GM23338 (cell line): Measurements from ENCODE around the gene GALNT11. TPM values are rescaled to one million over a fixed set of nuclear protein-coding genes. Genes with fewer than 3 reads are reported as not detected.

Experiments used
- ATAC-seq: fragments of 200-7000 bp; cut with Tn5 transposase; 3 replicates; pipeline ENCODE4 v1.9.1; 2020
- DNase-seq: peaks from one replicate; pipeline ENCODE4 v3.0.0-alpha.2; 2015; ENCODE audit warnings: low spot score
- H2AFZ ChIP-seq: fragments of 200-600 bp; sonication (generic); 2 replicates; pipeline ENCODE4 v1.8.0; 2016; ENCODE audit warnings: antibody characterized with exemption, mild to moderate bottlenecking, moderate library complexity
- H3F3A ChIP-seq: fragments of 200-600 bp; sonication (generic); replicated peaks from 2 replicates; pipeline ENCODE4 v1.8.0; 2017; ENCODE audit warnings: antibody characterized with exemption, mixed run types, low read depth
- H3K27ac ChIP-seq: fragments of 200-600 bp; sonication (generic); 2 replicates; pipeline ENCODE4 v1.6.1; 2016; ENCODE audit warnings: low read depth
- H3K27me3 ChIP-seq: fragments of 200-600 bp; sonication (generic); 2 replicates; pipeline ENCODE4 v1.8.0; 2016; ENCODE audit warnings: mild to moderate bottlenecking, mixed run types, moderate library complexity; ENCODE audit not compliant: insufficient read depth
- H3K36me3 ChIP-seq: fragments of 200-600 bp; sonication (generic); 2 replicates; pipeline ENCODE4 v1.8.0; 2016; ENCODE audit warnings: mild to moderate bottlenecking; ENCODE audit not compliant: insufficient read depth
- H3K4me1 ChIP-seq: fragments of 200-600 bp; sonication (generic); 2 replicates; pipeline ENCODE4 v1.8.0; 2016; ENCODE audit warnings: mild to moderate bottlenecking, moderate library complexity; ENCODE audit not compliant: insufficient read depth
- H3K4me2 ChIP-seq: fragments of 200-600 bp; sonication (generic); 2 replicates; pipeline ENCODE4 v1.7.1; 2017; ENCODE audit warnings: mixed run types
- H3K4me3 ChIP-seq: fragments of 200-600 bp; sonication (generic); 2 replicates; pipeline ENCODE4 v1.6.1; 2016; ENCODE audit warnings: mixed run types
- H3K79me2 ChIP-seq: fragments of 200-600 bp; sonication (generic); replicated peaks from 2 replicates; pipeline ENCODE4 v1.8.0; 2017; ENCODE audit warnings: mild to moderate bottlenecking; ENCODE audit not compliant: insufficient read depth
- H3K9me2 ChIP-seq: fragments of 200-600 bp; sonication (generic); 2 replicates; pipeline ENCODE4 v1.8.0; 2017; ENCODE audit not compliant: insufficient read depth
- H4K20me1 ChIP-seq: fragments of 200-600 bp; sonication (generic); replicated peaks from 2 replicates; pipeline ENCODE4 v1.8.0; 2017; ENCODE audit warnings: mild to moderate bottlenecking; ENCODE audit not compliant: insufficient read depth
- H3K27ac Mint-ChIP-seq: 2 replicates; pipeline ENCODE4 v1.8.0; 2020; ENCODE audit warnings: inconsistent platforms, mild to moderate bottlenecking, moderate library complexity, mixed read lengths
- H3K27me3 Mint-ChIP-seq: 3 replicates; pipeline ENCODE4 v1.8.0; 2022; ENCODE audit warnings: low read depth, mild to moderate bottlenecking, moderate library complexity, mixed read lengths, inconsistent platforms; ENCODE audit not compliant: insufficient read depth, poor library complexity
- H3K36me3 Mint-ChIP-seq: 3 replicates; pipeline ENCODE4 v1.8.0; 2021; ENCODE audit warnings: low read depth, mild to moderate bottlenecking, inconsistent platforms, moderate library complexity, mixed read lengths
- H3K4me1 Mint-ChIP-seq: 3 replicates; pipeline ENCODE4 v1.8.0; 2020; ENCODE audit warnings: mild to moderate bottlenecking, inconsistent platforms, mixed read lengths
- H3K4me3 Mint-ChIP-seq: 3 replicates; pipeline ENCODE4 v1.8.0; 2021; ENCODE audit warnings: moderate library complexity, mild to moderate bottlenecking, inconsistent platforms, mixed read lengths
- H3K9me3 Mint-ChIP-seq: 3 replicates; pipeline ENCODE4 v1.8.0; 2020; ENCODE audit warnings: moderate library complexity, mild to moderate bottlenecking, inconsistent platforms, mixed read lengths
- CTCF ChIP-seq, 2 experiments: fragments of 200-600 bp in 1 of 2; sonication (generic) in 1 of 2; conservative IDR thresholded peaks; 2 replicates each; pipeline versions ENCODE4 v1.5.1 to v1.6.1; 2016 to 2017; ENCODE audit warnings: antibody characterized with exemption in 2 of 2, low read depth in 2 of 2, mild to moderate bottlenecking in 2 of 2, moderate library complexity in 1 of 2
- EZH2 ChIP-seq: fragments of 200-600 bp; sonication (generic); IDR thresholded peaks from one replicate; pipeline ENCODE4 v1.8.0; 2017; ENCODE audit warnings: antibody characterized with exemption, mild to moderate bottlenecking, low read depth; ENCODE audit not compliant: unreplicated experiment
- EZH2phosphoT487 ChIP-seq: fragments of 200-600 bp; sonication (generic); IDR thresholded peaks from one replicate; pipeline ENCODE4 v1.8.1; 2018; ENCODE audit warnings: antibody characterized with exemption; ENCODE audit not compliant: unreplicated experiment
- REST ChIP-seq: IDR thresholded peaks from one replicate; pipeline ENCODE4 v1.6.1; 2018; ENCODE audit warnings: antibody characterized with exemption; ENCODE audit not compliant: unreplicated experiment
- ZNF114 ChIP-seq: fragments of 250-450 bp; sonication (Bioruptor Pico); IDR thresholded peaks from 2 replicates; pipeline ENCODE4 v1.5.0; 2020; ENCODE audit warnings: mild to moderate bottlenecking, moderate library complexity
- ZNF331 ChIP-seq: fragments of 250-450 bp; sonication (Bioruptor Pico); IDR thresholded peaks from 2 replicates; pipeline ENCODE4 v1.5.0; 2020; ENCODE audit warnings: low read depth, mild to moderate bottlenecking, moderate library complexity
- polyA plus RNA-seq: library from polyadenylated mRNA; unstranded; fragments of >200 nt; fragmentation: Nextera tagmentation; extraction: Ambion mirVana; gene quantifications from 2 replicates; pipeline ENCODE4 v1.2.1, GENCODE V29; 2016
- total RNA-seq: library from RNA; depleted of rRNA; stranded (reverse); fragments of >200 nt; shearing (Covaris generic); gene quantifications from 2 replicates; pipeline ENCODE4 v1.2.3, GENCODE V29; 2014

Gene GALNT11
- total and polyA plus RNA-seq, 2 experiments from 2014 or later, result 16.1 to 33.6 TPM

GRCh38 chr7:152050547-152050971, 25.1 kb downstream of the GALNT11 start:
- Histone ChIP-seq H3K27me3 (no peaks in the 10 kb centered on the region), H2AFZ (no peak overlapping the region), H3K36me3 (no peaks in the 10 kb centered on the region), H3K4me2 (no peak overlapping the region), H3K9me2 (no peaks in the 10 kb centered on the region), H4K20me1 (no peaks in the 10 kb centered on the region), H3F3A (no peaks in the 10 kb centered on the region), H3K4me1 (peaks cover 28% of the 10 kb centered on the region), H3K4me3 (no peak overlapping the region), H3K79me2 (peaks cover 42% of the 10 kb centered on the region), H3K27ac (no peak overlapping the region)
- no peak for DNase-seq
- Mint-ChIP-seq H3K27ac (no peak overlapping the region), H3K36me3 (peaks cover 23% of the 10 kb centered on the region), H3K4me3 (no peak overlapping the region), H3K9me3 (peaks cover 19% of the 10 kb centered on the region; the same call in 2 of the 3 replicates), H3K27me3 (peaks cover 1% of the 10 kb centered on the region), H3K4me1 (peaks cover 30% of the 10 kb centered on the region)
- TF ChIP-seq EZH2 (no peak), ZNF331 (CRISPR knock-in tag) (no peak), CTCF (conservative IDR thresholded peaks at IDR 0.05; ENCODE audit: low read depth in 2 of 2) (no peak)
- ATAC-seq, result peak; percentile 47

DNA sequence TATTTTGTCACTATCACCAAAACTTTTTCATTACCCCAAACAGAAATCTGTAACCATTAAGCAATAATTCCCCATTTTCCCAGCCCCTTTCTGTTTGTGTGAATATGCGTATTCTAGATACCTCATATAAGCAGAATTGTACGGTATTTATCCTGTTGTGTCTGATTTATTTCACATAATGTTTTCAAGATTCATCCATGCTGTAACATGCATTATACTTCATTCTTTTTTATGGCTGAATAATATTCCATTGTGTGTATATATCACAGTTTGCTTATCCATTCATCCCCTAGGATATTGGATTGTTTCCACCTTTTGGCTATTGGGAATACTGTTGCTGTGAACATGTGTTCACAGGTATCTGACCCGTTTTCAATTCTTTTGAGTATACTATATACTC, 26.5 kb downstream of the GALNT11 start:
- H4K20me1 ChIP-seq, result no peaks in the 10 kb centered on the region
- H2AFZ ChIP-seq, result no peak overlapping the region
- H3K27me3 ChIP-seq, result no peaks in the 10 kb centered on the region
- no peak overlapping the region for H3K27ac Mint-ChIP-seq
- no peak overlapping the region for H3K27ac ChIP-seq
- ATAC-seq (no peak), DNase-seq (no peak)
- no peak overlapping the region for H3K4me3 ChIP-seq
- H3K4me3 Mint-ChIP-seq, result no peak overlapping the region
- H3K27me3 Mint-ChIP-seq, result peaks cover 3% of the 10 kb centered on the region
- H3K4me1 ChIP-seq, result peaks cover 24% of the 10 kb centered on the region
- peaks cover 28% of the 10 kb centered on the region for H3K79me2 ChIP-seq
- peaks cover 8% of the 10 kb centered on the region; the same call in 2 of the 3 replicates for H3K9me3 Mint-ChIP-seq
- no peak overlapping the region for H3K4me2 ChIP-seq
- peaks cover 35% of the 10 kb centered on the region for H3K4me1 Mint-ChIP-seq
- no peaks in the 10 kb centered on the region for H3K9me2 ChIP-seq
- no peaks in the 10 kb centered on the region for H3F3A ChIP-seq
- H3K36me3 ChIP-seq, result no peaks in the 10 kb centered on the region
- TF ChIP-seq EZH2phosphoT487 (no peak), REST (no peak), ZNF114 (CRISPR knock-in tag) (no peak)
- H3K36me3 Mint-ChIP-seq, result peaks cover 14% of the 10 kb centered on the region
